Spleen (tissue), 11 donors: Measurements from ENCODE around the gene DNM1. TPM values are rescaled to one million over a fixed set of nuclear protein-coding genes. Genes with fewer than 3 reads are reported as not detected.

Experiments
- DNase-seq: peaks from one replicate; pipeline ENCODE4 v3.0.0-alpha.2; 2020
- H3K27ac ChIP-seq, 8 donors: fragments of 200-600 bp; sonication (generic) in 7 of 8; 1 replicate in 4 of 8; 2 replicates in 4 of 8; pipeline versions ENCODE4 v1.5.0 to v1.8.0; 2016 to 2021; ENCODE audit warnings: inconsistent platforms in 4 of 8, mild to moderate bottlenecking in 4 of 8, moderate library complexity in 1 of 8
- H3K27me3 ChIP-seq, 7 donors: fragments of 200-600 bp; sonication (generic) in 6 of 7; replicated peaks in 1 of 7; 1 replicate in 4 of 7; 2 replicates in 3 of 7; pipeline versions ENCODE4 v1.5.0 to v1.8.0; 2016 to 2021; ENCODE audit warnings: inconsistent platforms in 3 of 7, mild to moderate bottlenecking in 1 of 7
- H3K36me3 ChIP-seq, 6 donors: fragments of 200-600 bp; sonication (generic) in 5 of 6; 1 replicate in 4 of 6; 2 replicates in 2 of 6; pipeline versions ENCODE4 v1.5.0 to v1.8.0; 2016 to 2021; ENCODE audit warnings: inconsistent platforms in 2 of 6
- H3K4me1 ChIP-seq, 6 donors: fragments of 200-600 bp; sonication (generic) in 5 of 6; 1 replicate in 3 of 6; 2 replicates in 3 of 6; pipeline versions ENCODE4 v1.5.0 to v1.8.0; 2016 to 2021; ENCODE audit warnings: inconsistent platforms in 3 of 6
- H3K4me3 ChIP-seq, 8 donors: fragments of 200-600 bp; sonication (generic) in 7 of 8; 1 replicate in 4 of 8; 2 replicates in 4 of 8; pipeline versions ENCODE4 v1.5.0 to v1.8.0; 2016 to 2021; ENCODE audit warnings: inconsistent platforms in 4 of 8, mild to moderate bottlenecking in 4 of 8, moderate library complexity in 2 of 8
- H3K9me3 ChIP-seq, 8 donors: fragments of 200-600 bp; sonication (generic) in 7 of 8; 1 replicate in 4 of 8; 2 replicates in 4 of 8; pipeline versions ENCODE4 v1.5.0 to v1.8.0; 2016 to 2021; ENCODE audit warnings: inconsistent platforms in 4 of 8
- CTCF ChIP-seq, 11 experiments: fragments of 200-600 bp in 7 of 11; fragments of 450-650 bp in 4 of 11; sonication (generic) in 4 of 11; IDR thresholded peaks in 8 of 11; conservative IDR thresholded peaks in 3 of 11; 1 replicate in 7 of 11; 2 replicates in 4 of 11; pipeline versions ENCODE4 v1.4.0 to v1.8.0; 2016 to 2021; ENCODE audit warnings: antibody characterized with exemption in 11 of 11, inconsistent platforms in 4 of 11, mild to moderate bottlenecking in 1 of 11
- POLR2A ChIP-seq, 3 donors: fragments of 450-650 bp; IDR thresholded peaks; one replicate each; pipeline ENCODE4 v1.5.1; 2017; ENCODE audit warnings: antibody characterized with exemption in 3 of 3, mild to moderate bottlenecking in 1 of 3
- POLR2AphosphoS5 ChIP-seq, 3 donors: sonication (generic); formaldehyde crosslinking; IDR thresholded peaks; one replicate each; pipeline ENCODE4 v1.5.1; 2017; ENCODE audit warnings: antibody characterized with exemption in 3 of 3
- WGBS, 5 donors: extraction: QIAGEN DNeasy Blood & Tissue Kit in 3 of 5; methylation state at CpG; one replicate each; pipeline versions ENCODE4 v1.1.5 to v1.1.7; 2013 to 2018; 5-methylcytosine and 5-hydroxymethylcytosine counted together
- intact Hi-C: fragments of 100-400 bp; cut with DNase I; formaldehyde crosslinking; loops from one replicate; pipeline ENCODE4 v1.15.0; 2023; ENCODE audit warnings: low total_unique reads
- polyA plus RNA-seq, 3 donors: library from polyadenylated mRNA; stranded (reverse); fragments of 200-250 nt; gene quantifications; one replicate each; pipeline ENCODE4 v1.2.1, GENCODE V29; 2013
- total RNA-seq, 7 donors: library from RNA; depleted of rRNA in 3 of 7; stranded (reverse); fragments of >200 nt in 3 of 7; fragmentation: NEBNext Ultra II Directional in 4 of 7; extraction: Animal tissue kit (Norgen Biotek cat#: 25700) in 4 of 7; gene quantifications; one replicate each; pipeline versions ENCODE4 v1.1.0 to v1.2.1, GENCODE V29; 2016 to 2021
- donor health status: healthy with polysubstance abuse.
- donor health status: DM: no; HTN: no; CAD: no; lungs with moderate emphysema.
- donor health status: DM: no; HTN: no; CAD: no.
- donor health status: Bipolar disorder and iron deficiency.
- donor health status: healthy.
- donor health status: DM: no; HTN: no; CAD: no.
- donor health status: DM: yes; HTN: yes; CAD: no.

The DNM1 gene
- total and polyA plus RNA-seq, 10 donors: 0.42 to 3.6 (median 1.6) TPM

GRCh38 chr9:128164307-128164885 is 38.8 kb upstream of the DNM1 start:
- Histone ChIP-seq H3K27ac (peak overlapping the region in 2 of 8 donors; percentile 8 to 17), H3K4me3 (no peak overlapping the region), H3K4me1 (peaks cover 8 to 47% (median 21%) of the 10 kb centered on the region in 6 donors), H3K27me3 (no peaks in the 10 kb centered on the region), H3K36me3 (peaks cover 0 to 75% (median 55%) of the 10 kb centered on the region in 6 donors), H3K9me3 (no peaks in the 10 kb centered on the region)
- 72 to 87% (median 76%) methylated on average over 10 to 14 of the region's 14 CpGs for WGBS, 5 donors
- no peak for DNase-seq
- no peak for TF ChIP-seq POLR2A (IDR thresholded peaks at IDR 0.05)
- no peak for TF ChIP-seq POLR2AphosphoS5 (IDR thresholded peaks at IDR 0.05)
- TF ChIP-seq CTCF (IDR thresholded peaks at IDR 0.05 in 8 of 11, conservative IDR thresholded peaks at IDR 0.05 in 3 of 11): no peak
- intact Hi-C loops: no loop called here

GRCh38 chr9:128166169-128166568 is 37.0 kb upstream of the DNM1 start:
- no peak for TF ChIP-seq POLR2AphosphoS5 (IDR thresholded peaks at IDR 0.05)
- no peak for TF ChIP-seq POLR2A (IDR thresholded peaks at IDR 0.05)
- no peak for TF ChIP-seq CTCF (IDR thresholded peaks at IDR 0.05 in 8 of 11, conservative IDR thresholded peaks at IDR 0.05 in 3 of 11)
- Histone ChIP-seq H3K36me3 (peaks cover 3 to 93% (median 69%) of the 10 kb centered on the region in 6 donors), H3K27ac (no peak overlapping the region), H3K9me3 (no peaks in the 10 kb centered on the region), H3K4me3 (no peak overlapping the region), H3K4me1 (peaks cover 2 to 32% (median 13%) of the 10 kb centered on the region in 6 donors), H3K27me3 (no peaks in the 10 kb centered on the region)
- intact Hi-C loops: no loop called here
- DNase-seq: no peak
- WGBS, 5 donors: 93 to 97% (median 96%) methylated on average over 11 to 18 of the region's 18 CpGs

GRCh38 chr9:128167209-128167608 is 36.0 kb upstream of the DNM1 start:
- H3K27me3 ChIP-seq: no peaks in the 10 kb centered on the region
- 95 to 100% (median 96%) methylated on average over 4 of the region's 4 CpGs for WGBS, 5 donors
- peaks cover 3 to 99% (median 69%) of the 10 kb centered on the region in 6 donors for H3K36me3 ChIP-seq
- no peak overlapping the region for H3K4me3 ChIP-seq
- no peak for DNase-seq
- TF ChIP-seq POLR2A (IDR thresholded peaks at IDR 0.05) (no peak), CTCF (IDR thresholded peaks at IDR 0.05 in 8 of 11, conservative IDR thresholded peaks at IDR 0.05 in 3 of 11) (no peak), POLR2AphosphoS5 (IDR thresholded peaks at IDR 0.05) (no peak)
- H3K9me3 ChIP-seq: no peaks in the 10 kb centered on the region
- intact Hi-C loops: no loop called here
- no peak overlapping the region for H3K27ac ChIP-seq
- peaks cover 0 to 22% (median 4%) of the 10 kb centered on the region in 6 donors for H3K4me1 ChIP-seq

GRCh38 chr9:128168731-128169308 is 34.4 kb upstream of the DNM1 start:
- intact Hi-C loops: no loop called here
- Histone ChIP-seq H3K4me1 (peaks cover 0 to 8% (median 0%) of the 10 kb centered on the region in 6 donors), H3K27ac (no peak overlapping the region), H3K27me3 (no peaks in the 10 kb centered on the region), H3K4me3 (no peak overlapping the region), H3K36me3 (peaks cover 3 to 97% (median 67%) of the 10 kb centered on the region in 6 donors), H3K9me3 (no peaks in the 10 kb centered on the region)
- DNase-seq: no peak
- no peak for TF ChIP-seq POLR2AphosphoS5 (IDR thresholded peaks at IDR 0.05)
- TF ChIP-seq POLR2A (IDR thresholded peaks at IDR 0.05): no peak
- no peak for TF ChIP-seq CTCF (IDR thresholded peaks at IDR 0.05 in 8 of 11, conservative IDR thresholded peaks at IDR 0.05 in 3 of 11)
- WGBS, 5 donors: 90 to 94% (median 91%) methylated on average over 8 of the region's 8 CpGs
